HepG2 (cell line): ENCODE results near the gene ATP10D. TPM values are rescaled to one million over a fixed set of nuclear protein-coding genes. Genes with fewer than 3 reads are reported as not detected.

Experiments used
- AGO1 ChIP-seq: fragments of 200-400 bp; formaldehyde crosslinking; IDR thresholded peaks from 2 replicates; pipeline ENCODE4 v1.6.1; 2017; ENCODE audit warnings: mild to moderate bottlenecking, low read depth, low read length, moderate library complexity; ENCODE audit not compliant: poor library complexity, severe bottlenecking
- ASH2L ChIP-seq: fragments of 300-600, 200-600 bp; sonication (generic); IDR thresholded peaks from 2 replicates; pipeline ENCODE4 v1.7.0; 2017; ENCODE audit warnings: low read depth, mild to moderate bottlenecking, moderate library complexity, mixed read lengths, low read length; ENCODE audit not compliant: insufficient read length
- ATF1 ChIP-seq: IDR thresholded peaks from 2 replicates; pipeline ENCODE4 v1.6.1; 2016; ENCODE audit warnings: mild to moderate bottlenecking, control low read depth
- EED ChIP-seq: sonication (generic); formaldehyde crosslinking; IDR thresholded peaks from 2 replicates; pipeline ENCODE4 v1.5.0; 2020; ENCODE audit warnings: mild to moderate bottlenecking, missing genetic modification reagents
- HES4 ChIP-seq: sonication (generic); formaldehyde crosslinking; IDR thresholded peaks from 2 replicates; pipeline ENCODE4 v1.9.0; 2021; ENCODE audit warnings: mild to moderate bottlenecking, missing genetic modification reagents, borderline replicate concordance
- HOXA3 ChIP-seq: sonication (generic); formaldehyde crosslinking; IDR thresholded peaks from 2 replicates; pipeline ENCODE4 v1.5.0; 2020; ENCODE audit warnings: missing genetic modification reagents
- KDM2A ChIP-seq: sonication (generic); formaldehyde crosslinking; IDR thresholded peaks from 2 replicates; pipeline ENCODE4 v1.4.0; 2020; ENCODE audit warnings: low read depth, missing genetic modification reagents, borderline replicate concordance
- RXRB ChIP-seq: IDR thresholded peaks from 2 replicates; pipeline ENCODE4 v1.6.1; 2016; ENCODE audit warnings: borderline replicate concordance, missing genetic modification reagents, missing compliant biosample characterization
- SIN3A ChIP-seq: IDR thresholded peaks from 2 replicates; pipeline ENCODE4 v1.6.1; 2011; ENCODE audit warnings: low read depth, mild to moderate bottlenecking, control low read depth, low read length, borderline replicate concordance
- TCF12 ChIP-seq, 2 experiments: fragments of 450-650 bp in 1 of 2; sonication (generic) in 1 of 2; formaldehyde crosslinking in 1 of 2; IDR thresholded peaks; 2 replicates each; pipeline versions ENCODE4 v1.6.1 to v1.8.0; 2017 to 2022; ENCODE audit warnings: antibody characterized with exemption in 1 of 2, mild to moderate bottlenecking in 1 of 2, missing genetic modification reagents in 1 of 2, moderate library complexity in 1 of 2
- YEATS2 ChIP-seq: sonication (generic); formaldehyde crosslinking; IDR thresholded peaks from 2 replicates; pipeline ENCODE4 v1.4.0; 2020; ENCODE audit warnings: missing genetic modification reagents, borderline replicate concordance
- ZBTB1 ChIP-seq: sonication (generic); formaldehyde crosslinking; IDR thresholded peaks from 2 replicates; pipeline ENCODE4 v1.4.0; 2020; ENCODE audit warnings: missing genetic modification reagents, borderline replicate concordance
- ZEB1 ChIP-seq: IDR thresholded peaks from 2 replicates; pipeline ENCODE4 v1.6.1; 2012; ENCODE audit warnings: mild to moderate bottlenecking, low read depth, inconsistent platforms; ENCODE audit not compliant: insufficient replicate concordance
- ZFP36 ChIP-seq: fragments of 150-350 bp; IDR thresholded peaks from 2 replicates; pipeline ENCODE4 v1.6.1; 2018; ENCODE audit warnings: borderline replicate concordance, low read length, low read depth; ENCODE audit not compliant: partially characterized antibody
- ZMYM2 ChIP-seq: sonication (generic); formaldehyde crosslinking; IDR thresholded peaks from 2 replicates; pipeline ENCODE4 v1.8.0; 2022; ENCODE audit warnings: mild to moderate bottlenecking, missing genetic modification reagents
- ZMYM3 ChIP-seq: sonication (generic); formaldehyde crosslinking; IDR thresholded peaks from 2 replicates; pipeline ENCODE4 v1.5.1; 2020; ENCODE audit warnings: mild to moderate bottlenecking, missing genetic modification reagents
- ZNF138 ChIP-seq: sonication (generic); formaldehyde crosslinking; IDR thresholded peaks from 2 replicates; pipeline ENCODE4 v1.5.0; 2020; ENCODE audit warnings: mild to moderate bottlenecking, low read depth, missing genetic modification reagents
- ZNF205 ChIP-seq: IDR thresholded peaks from 2 replicates; pipeline ENCODE4 v1.6.1; 2018; ENCODE audit warnings: missing biosample characterization, missing genetic modification reagents
- ZNF263 ChIP-seq: sonication (generic); formaldehyde crosslinking; IDR thresholded peaks from 2 replicates; pipeline ENCODE4 v1.4.0; 2020; ENCODE audit warnings: missing genetic modification reagents
- ZNF331 ChIP-seq: sonication (generic); formaldehyde crosslinking; IDR thresholded peaks from 2 replicates; pipeline ENCODE4 v1.4.0; 2020; ENCODE audit warnings: missing genetic modification reagents
- ZNF367 ChIP-seq: sonication (generic); formaldehyde crosslinking; IDR thresholded peaks from 2 replicates; pipeline ENCODE4 v1.4.0; 2020; ENCODE audit warnings: missing genetic modification reagents, borderline replicate concordance
- polyA plus RNA-seq, 8 experiments: library from polyadenylated mRNA; depleted of rRNA in 3 of 8; stranded (reverse) in 7 of 8; unstranded in 1 of 8; fragments of >200 nt; fragmentation: Illumina TruSeq in 4 of 8; extraction: Trizol in 4 of 8; gene quantifications; 2 replicates each; pipeline versions ENCODE4 v1.2.1 to v1.2.3, GENCODE V29; 2011 to 2016; ENCODE audit warnings: low read depth in 4 of 8, missing spikeins in 1 of 8, mixed read lengths in 1 of 8; ENCODE audit not compliant: insufficient read depth in 1 of 8
- total RNA-seq, 5 experiments: library from RNA; depleted of rRNA; stranded (reverse); fragments of >200 nt; fragmentation: Illumina TruSeq; extraction: Trizol; gene quantifications; 2 replicates each; pipeline ENCODE4 v1.2.3, GENCODE V29; 2016; ENCODE audit warnings: low read depth in 1 of 5
- TF ChIP-seq, protein P1 (sequence below): sonication (generic); formaldehyde crosslinking; IDR thresholded peaks from 2 replicates; pipeline ENCODE4 v1.4.0; 2020; ENCODE audit warnings: missing genetic modification reagents, borderline replicate concordance
- TF ChIP-seq, protein P2 (sequence below): sonication (generic); formaldehyde crosslinking; IDR thresholded peaks from 2 replicates; pipeline ENCODE4 v1.8.1; 2023; ENCODE audit warnings: missing genetic modification reagents, inconsistent platforms, borderline replicate concordance
- TF ChIP-seq, protein P3 (sequence below): IDR thresholded peaks from 2 replicates; pipeline ENCODE4 v1.6.1; 2016; ENCODE audit warnings: mild to moderate bottlenecking, missing biosample characterization, missing genetic modification reagents

ATP10D gene
- total and polyA plus RNA-seq, 2 of the 13 experiments (the other 11 are each of a cell fraction or from before 2014, with no cell fraction given): 2.2 to 9.8 TPM

DNA sequence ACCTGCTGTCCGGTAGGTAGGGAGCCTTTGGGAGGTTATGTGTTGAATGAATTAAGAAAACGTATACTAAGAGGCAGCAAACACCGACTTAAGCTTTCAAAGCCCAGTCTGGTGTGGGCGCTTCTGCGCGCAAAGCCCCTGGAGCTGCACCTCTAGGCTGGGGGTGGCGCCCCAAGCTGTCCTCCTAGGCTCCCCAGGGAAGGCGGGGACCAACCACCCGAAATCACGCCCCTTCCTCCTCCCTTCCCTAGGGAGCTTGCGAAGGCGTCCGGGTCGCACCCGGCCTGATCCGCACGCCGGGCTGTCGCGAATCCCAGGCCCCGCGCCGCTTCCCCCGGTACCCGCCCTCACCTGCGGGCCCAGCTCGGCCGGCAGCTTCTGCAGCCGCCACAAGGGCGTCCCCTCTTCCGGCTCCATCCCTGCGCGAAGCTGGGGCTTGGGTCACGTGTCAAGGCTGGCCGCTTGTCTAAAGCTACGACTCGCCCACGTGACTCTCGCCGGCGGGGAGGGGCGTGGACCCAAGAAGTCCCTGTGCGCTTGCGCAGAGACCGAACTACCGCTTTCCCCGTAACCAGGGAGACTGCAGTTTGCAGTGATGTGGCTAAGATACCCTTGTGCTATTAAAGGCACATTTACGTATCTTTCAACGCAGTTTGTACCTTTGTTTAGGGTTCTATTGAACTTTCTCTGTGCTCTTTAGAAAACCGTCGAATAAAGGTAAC lies 21.7 kb upstream of the ATP10D start, which contains the start of gene COMMD8 (continued):
- peak; percentile 63 for TF ChIP-seq ASH2L
- 0 out of 2 replicates have a peak, but pooled peaks have one; percentile 39 for TF ChIP-seq ZMYM3 (CRISPR knock-in tag)
- TF ChIP-seq ZNF331 (CRISPR knock-in tag): 0 out of 2 replicates have a peak, but pooled peaks have one; percentile 26
- TF ChIP-seq SIN3A: peak; percentile 37; the same call in 1 of the 2 replicates
- TF ChIP-seq HOXA3 (CRISPR knock-in tag): peak; percentile 68; the same call in 1 of the 2 replicates
- TF ChIP-seq ATF1: no peak
- TF ChIP-seq ZFP36: no peak
- 0 out of 2 replicates have a peak, but pooled peaks have one; percentile 19 for TF ChIP-seq RXRB
- 0 out of 2 replicates have a peak, but pooled peaks have one; percentile 55 for TF ChIP-seq ZMYM2 (CRISPR knock-in tag)
- peak; percentile 66; the same call in 1 of the 2 replicates for TF ChIP-seq ZNF205 (CRISPR knock-in tag)
- peak; percentile 35; the same call in 1 of the 2 replicates for TF ChIP-seq ZNF263 (CRISPR knock-in tag)
- TF ChIP-seq, protein P1, sequence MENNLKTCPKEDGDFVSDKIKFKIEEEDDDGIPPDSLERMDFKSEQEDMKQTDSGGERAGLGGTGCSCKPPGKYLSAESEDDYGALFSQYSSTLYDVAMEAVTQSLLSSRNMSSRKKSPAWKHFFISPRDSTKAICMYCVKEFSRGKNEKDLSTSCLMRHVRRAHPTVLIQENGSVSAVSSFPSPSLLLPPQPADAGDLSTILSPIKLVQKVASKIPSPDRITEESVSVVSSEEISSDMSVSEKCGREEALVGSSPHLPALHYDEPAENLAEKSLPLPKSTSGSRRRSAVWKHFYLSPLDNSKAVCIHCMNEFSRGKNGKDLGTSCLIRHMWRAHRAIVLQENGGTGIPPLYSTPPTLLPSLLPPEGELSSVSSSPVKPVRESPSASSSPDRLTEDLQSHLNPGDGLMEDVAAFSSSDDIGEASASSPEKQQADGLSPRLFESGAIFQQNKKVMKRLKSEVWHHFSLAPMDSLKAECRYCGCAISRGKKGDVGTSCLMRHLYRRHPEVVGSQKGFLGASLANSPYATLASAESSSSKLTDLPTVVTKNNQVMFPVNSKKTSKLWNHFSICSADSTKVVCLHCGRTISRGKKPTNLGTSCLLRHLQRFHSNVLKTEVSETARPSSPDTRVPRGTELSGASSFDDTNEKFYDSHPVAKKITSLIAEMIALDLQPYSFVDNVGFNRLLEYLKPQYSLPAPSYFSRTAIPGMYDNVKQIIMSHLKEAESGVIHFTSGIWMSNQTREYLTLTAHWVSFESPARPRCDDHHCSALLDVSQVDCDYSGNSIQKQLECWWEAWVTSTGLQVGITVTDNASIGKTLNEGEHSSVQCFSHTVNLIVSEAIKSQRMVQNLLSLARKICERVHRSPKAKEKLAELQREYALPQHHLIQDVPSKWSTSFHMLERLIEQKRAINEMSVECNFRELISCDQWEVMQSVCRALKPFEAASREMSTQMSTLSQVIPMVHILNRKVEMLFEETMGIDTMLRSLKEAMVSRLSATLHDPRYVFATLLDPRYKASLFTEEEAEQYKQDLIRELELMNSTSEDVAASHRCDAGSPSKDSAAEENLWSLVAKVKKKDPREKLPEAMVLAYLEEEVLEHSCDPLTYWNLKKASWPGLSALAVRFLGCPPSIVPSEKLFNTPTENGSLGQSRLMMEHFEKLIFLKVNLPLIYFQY: peak; percentile 41; the same call in 1 of the 2 replicates
- TF ChIP-seq ZNF367 (CRISPR knock-in tag): 0 out of 2 replicates have a peak, but pooled peaks have one; percentile 26
- peak; percentile 62 for TF ChIP-seq ZEB1
- peak; percentile 23; the same call in 1 of the 2 replicates for TF ChIP-seq HES4 (CRISPR knock-in tag)
- TF ChIP-seq ZBTB1 (CRISPR knock-in tag): no peak
- TF ChIP-seq KDM2A (CRISPR knock-in tag): peak; percentile 79
- TF ChIP-seq, protein P2, sequence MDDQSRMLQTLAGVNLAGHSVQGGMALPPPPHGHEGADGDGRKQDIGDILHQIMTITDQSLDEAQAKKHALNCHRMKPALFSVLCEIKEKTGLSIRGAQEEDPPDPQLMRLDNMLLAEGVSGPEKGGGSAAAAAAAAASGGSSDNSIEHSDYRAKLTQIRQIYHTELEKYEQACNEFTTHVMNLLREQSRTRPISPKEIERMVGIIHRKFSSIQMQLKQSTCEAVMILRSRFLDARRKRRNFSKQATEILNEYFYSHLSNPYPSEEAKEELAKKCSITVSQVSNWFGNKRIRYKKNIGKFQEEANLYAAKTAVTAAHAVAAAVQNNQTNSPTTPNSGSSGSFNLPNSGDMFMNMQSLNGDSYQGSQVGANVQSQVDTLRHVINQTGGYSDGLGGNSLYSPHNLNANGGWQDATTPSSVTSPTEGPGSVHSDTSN: no peak
- TF ChIP-seq AGO1: peak; percentile 46
- no peak for TF ChIP-seq ZNF138 (CRISPR knock-in tag)
- no peak for TF ChIP-seq TCF12 (IDR thresholded peaks at IDR 0.05)
- no peak for TF ChIP-seq TCF12 (CRISPR knock-in tag; IDR thresholded peaks at IDR 0.05)
- TF ChIP-seq EED (CRISPR knock-in tag): no peak
- TF ChIP-seq, protein P3, sequence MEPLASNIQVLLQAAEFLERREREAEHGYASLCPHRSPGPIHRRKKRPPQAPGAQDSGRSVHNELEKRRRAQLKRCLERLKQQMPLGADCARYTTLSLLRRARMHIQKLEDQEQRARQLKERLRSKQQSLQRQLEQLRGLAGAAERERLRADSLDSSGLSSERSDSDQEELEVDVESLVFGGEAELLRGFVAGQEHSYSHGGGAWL (CRISPR knock-in tag): peak; percentile 89; the same call in 1 of the 2 replicates
- peak; percentile 65; the same call in 1 of the 2 replicates for TF ChIP-seq YEATS2
